ENCODE results near the gene PLCD3. TPM values are rescaled to one million over a fixed set of nuclear protein-coding genes. Genes with fewer than 3 reads are reported as not detected.

PLCD3 gene
- total and polyA plus RNA-seq, 2 of the 13 experiments (the other 11 are each of a cell fraction or from before 2014, with no cell fraction given) = 11.3 to 39.1 TPM

GRCh38 chr17:45146166-45146565 is 13.9 kb upstream of the PLCD3 start:
- WGBS (ENCODE audit: low lambda C conversion rate) = 94% methylated on average over 10 of the region's 10 CpGs
- BruUV-seq (replicated peaks) = no TSS peak
- no peak overlapping the region for H3K4me3 ChIP-seq (replicated peaks in 1 of 3; ENCODE audit: insufficient read depth in 1 of 3, low read depth in 2 of 3, low read length in 3 of 3)

GRCh38 chr17:45145035-45145389 is 12.7 kb upstream of the PLCD3 start:
- BruUV-seq (replicated peaks) = no TSS peak
- Histone ChIP-seq H3K9ac (ENCODE audit: insufficient read depth, low read depth, low read length) (no peak overlapping the region), H3K4me2 (ENCODE audit: low read depth, low read length) (no peak overlapping the region), H2AFZ (ENCODE audit: low read length) (no peak overlapping the region), H3K4me1 (ENCODE audit: insufficient read depth, low read length) (peaks cover 11% of the 10 kb centered on the region), H3K36me3 (replicated peaks in 1 of 2; ENCODE audit: control insufficient read depth in 1 of 2, insufficient read depth in 2 of 2, low read length in 2 of 2) (no peaks in the 10 kb centered on the region; a peak in 1 of 5 replicates), H3K79me2 (ENCODE audit: insufficient read depth, low read length) (peaks cover 16% of the 10 kb centered on the region), H3K4me3 (replicated peaks in 1 of 3; ENCODE audit: insufficient read depth in 1 of 3, low read depth in 2 of 3, low read length in 3 of 3) (no peak overlapping the region), H3K27ac (ENCODE audit: extremely low read length, insufficient read depth, low read length) (no peak overlapping the region), H4K20me1 (ENCODE audit: insufficient read depth, low read length) (peaks cover 16% of the 10 kb centered on the region; the same call in 1 of the 2 replicates), H3K9me3 (ENCODE audit: low read length) (no peaks in the 10 kb centered on the region), H3K27me3 (ENCODE audit: control insufficient read depth in 1 of 2, insufficient read depth in 2 of 2, low read length in 2 of 2) (no peaks in the 10 kb centered on the region; a peak in 2 of 5 replicates)
- in situ Hi-C loops (cut with HindIII; ENCODE audit: extremely low pct_ligation_motif_present, low pct_unique_long_range_greater_than_20kb) = loop anchor here (5.0 kb wide), 2 partner anchors 52 to 102 kb away; no protein-coding TSS in a partner anchor
- WGBS (ENCODE audit: low lambda C conversion rate) = 93% methylated on average over 8 of the region's 8 CpGs
- no peak for ATAC-seq
- intact Hi-C loops (cut with micrococcal nuclease; ENCODE audit: unreplicated experiment) = no loop called here
- ChIA-PET CTCF (ENCODE audit: low intra/inter-chr PET ratio, low total read pairs) (no interaction called here), POLR2A (interaction anchor here (1.7 to 19.8 kb wide), 2 partner anchors 10 to 23 kb away, joined by 8 to 2487 read pairs; partner anchors contain the start of genes ACBD4 and HEXIM2)
- no peak for FAIRE-seq
- TF ChIP-seq NONO (IDR thresholded peaks at IDR 0.05) (no peak), NONO (CRISPR knock-in tag; conservative IDR thresholded peaks at IDR 0.05) (0 out of 2 replicates have a peak, but pooled peaks have one; percentile 47), NCOA2 (CRISPR knock-in tag; IDR thresholded peaks at IDR 0.05) (no peak), SSRP1 (CRISPR knock-in tag; IDR thresholded peaks at IDR 0.05) (peak; percentile 62; the same call in 1 of the 2 replicates)
- DNase-seq (ENCODE audit: low spot score) = no peak

More at GRCh38 chr17:45146166-45146565, 13.9 kb upstream of the PLCD3 start:
- H3K79me2 ChIP-seq (ENCODE audit: insufficient read depth, low read length) = peaks cover 27% of the 10 kb centered on the region
- no peaks in the 10 kb centered on the region for H3K9me3 ChIP-seq (ENCODE audit: low read length)
- no peak for DNase-seq (ENCODE audit: low spot score)
- in situ Hi-C loops (cut with HindIII; ENCODE audit: extremely low pct_ligation_motif_present, low pct_unique_long_range_greater_than_20kb) (loop anchor here (5.0 kb wide), 2 partner anchors 51 to 101 kb away; no protein-coding TSS in a partner anchor), intact Hi-C loops (cut with micrococcal nuclease; ENCODE audit: unreplicated experiment) (no loop called here)
- no peak overlapping the region for H3K27ac ChIP-seq (ENCODE audit: extremely low read length, insufficient read depth, low read length)
- peak overlapping the region; percentile 96 for H3K4me2 ChIP-seq (ENCODE audit: low read depth, low read length)
- peaks cover 28% of the 10 kb centered on the region for H4K20me1 ChIP-seq (ENCODE audit: insufficient read depth, low read length)
- H2AFZ ChIP-seq (ENCODE audit: low read length) = no peak overlapping the region
- ATAC-seq = no peak
- 0 out of 2 replicates have a peak overlapping the region, but pooled peaks have one; percentile 94 for H3K9ac ChIP-seq (ENCODE audit: insufficient read depth, low read depth, low read length)
- ChIA-PET POLR2A (interaction anchor here (0.8 to 19.8 kb wide), 3 partner anchors 11 to 51 kb away, joined by 3 to 2487 read pairs (median 8); partner anchors contain the start of genes ACBD4 and HEXIM2), CTCF (ENCODE audit: low intra/inter-chr PET ratio, low total read pairs) (interaction anchor here (7.0 to 8.5 kb wide), 2 partner anchors 11 to 51 kb away, joined by 60 to 130 read pairs; partner anchors contain the start of gene ACBD4)
- H3K4me1 ChIP-seq (ENCODE audit: insufficient read depth, low read length) = peaks cover 17% of the 10 kb centered on the region
- no peaks in the 10 kb centered on the region; a peak in 2 of 5 replicates for H3K27me3 ChIP-seq (ENCODE audit: control insufficient read depth in 1 of 2, insufficient read depth in 2 of 2, low read length in 2 of 2)
- no peaks in the 10 kb centered on the region; a peak in 1 of 5 replicates for H3K36me3 ChIP-seq (replicated peaks in 1 of 2; ENCODE audit: control insufficient read depth in 1 of 2, insufficient read depth in 2 of 2, low read length in 2 of 2)
- TF ChIP-seq FOXA3 (CRISPR knock-in tag; IDR thresholded peaks at IDR 0.05) (no peak), PAF1 (CRISPR knock-in tag; IDR thresholded peaks at IDR 0.05) (0 out of 2 replicates have a peak, but pooled peaks have one; percentile 48), POLR2A (IDR thresholded peaks at IDR 0.05; ENCODE audit: insufficient read depth in 1 of 2, low read depth in 2 of 2, low read length in 2 of 2) (peak; percentile 26 to 38; a peak in 1 of 4 replicates), ZC3H13 (CRISPR knock-in tag; IDR thresholded peaks at IDR 0.05) (peak; percentile 13; the same call in 1 of the 2 replicates)
- no peak for FAIRE-seq
